NCI-H2029 treated with DMSO at 0.1 percent for 48 hours (cell line): ENCODE measurements around the gene BCL7A.

Source experiments
- DNase-seq: peaks from one replicate; lab custom pipeline; 2025; lab: John Stamatoyannopoulos, UW

Gene BCL7A

GRCh38 chr12:122001466-122002209 is 20.0 kb upstream of the BCL7A start:
- peak; percentile 15 for DNase-seq

GRCh38 chr12:122003651-122004611 is 17.8 kb upstream of the BCL7A start:
- DNase-seq: no peak

GRCh38 chr12:122004633-122005071 is 17.0 kb upstream of the BCL7A start:
- DNase-seq: no peak

- no peak for DNase-seq
Measured at GRCh38 chr12:122005252-122005776, 16.4 kb upstream of the BCL7A start.

GRCh38 chr12:122006186-122006926 is 15.3 kb upstream of the BCL7A start:
- no peak for DNase-seq

GRCh38 chr12:122009741-122010140 is 11.9 kb upstream of the BCL7A start:
- DNase-seq: no peak

- no peak for DNase-seq
Measured at GRCh38 chr12:122012184-122012583, 9.5 kb upstream of the BCL7A start.

- no peak for DNase-seq
Measured at GRCh38 chr12:122013136-122013535, 8.5 kb upstream of the BCL7A start.

- no peak for DNase-seq
Measured at GRCh38 chr12:122013791-122014590, 7.7 kb upstream of the BCL7A start.

- no peak for DNase-seq
Measured at GRCh38 chr12:122014781-122015180, 6.9 kb upstream of the BCL7A start.

GRCh38 chr12:122018457-122018856 is 3.2 kb upstream of the BCL7A start:
- no peak for DNase-seq

GRCh38 chr12:122018937-122019336 is 2.7 kb upstream of the BCL7A start:
- no peak for DNase-seq

GRCh38 chr12:122020795-122021192 is 890 bp upstream of the BCL7A start:
- no peak for DNase-seq

GRCh38 chr12:122021193-122021821 is 377 bp upstream of the BCL7A start:
- no peak for DNase-seq

GRCh38 chr12:122022393-122023338 is 982 bp downstream of the BCL7A start:
- DNase-seq: no peak

- DNase-seq: peak; percentile 28
Measured at GRCh38 chr12:122023339-122024131, 1.9 kb downstream of the BCL7A start.

GRCh38 chr12:122024132-122024785 is 2.6 kb downstream of the BCL7A start:
- DNase-seq: no peak

- no peak for DNase-seq
Measured at GRCh38 chr12:122026706-122027333, 5.1 kb downstream of the BCL7A start.
